KOPT-K1 (cell line): ENCODE data around the gene RNASE2.
"Not testable (repeated sequence)": the region's sequence is repeated elsewhere in the genome, so short reads cannot be mapped to it uniquely, and the experiment has no call there.

Source experiments
- H3K27ac ChIP-seq: fragments of 200-600 bp; sonication (generic); 2 replicates; pipeline ENCODE4 v1.5.1; 2016; ENCODE audit warnings: antibody characterized with exemption, mild to moderate bottlenecking, low read depth, low read length; ENCODE audit not compliant: poor library complexity, severe bottlenecking
- H3K36me3 ChIP-seq: fragments of 200-600 bp; sonication (generic); 2 replicates; pipeline ENCODE4 v1.5.1; 2017; ENCODE audit warnings: antibody characterized with exemption, mild to moderate bottlenecking, low read length, moderate library complexity; ENCODE audit not compliant: insufficient read depth
- H3K9me3 ChIP-seq: fragments of 200-600 bp; sonication (generic); 2 replicates; pipeline ENCODE4 v1.5.1; 2017; ENCODE audit warnings: antibody characterized with exemption, low read length, mild to moderate bottlenecking; ENCODE audit not compliant: insufficient read depth, poor library complexity, severe bottlenecking

RNASE2 gene

DNA sequence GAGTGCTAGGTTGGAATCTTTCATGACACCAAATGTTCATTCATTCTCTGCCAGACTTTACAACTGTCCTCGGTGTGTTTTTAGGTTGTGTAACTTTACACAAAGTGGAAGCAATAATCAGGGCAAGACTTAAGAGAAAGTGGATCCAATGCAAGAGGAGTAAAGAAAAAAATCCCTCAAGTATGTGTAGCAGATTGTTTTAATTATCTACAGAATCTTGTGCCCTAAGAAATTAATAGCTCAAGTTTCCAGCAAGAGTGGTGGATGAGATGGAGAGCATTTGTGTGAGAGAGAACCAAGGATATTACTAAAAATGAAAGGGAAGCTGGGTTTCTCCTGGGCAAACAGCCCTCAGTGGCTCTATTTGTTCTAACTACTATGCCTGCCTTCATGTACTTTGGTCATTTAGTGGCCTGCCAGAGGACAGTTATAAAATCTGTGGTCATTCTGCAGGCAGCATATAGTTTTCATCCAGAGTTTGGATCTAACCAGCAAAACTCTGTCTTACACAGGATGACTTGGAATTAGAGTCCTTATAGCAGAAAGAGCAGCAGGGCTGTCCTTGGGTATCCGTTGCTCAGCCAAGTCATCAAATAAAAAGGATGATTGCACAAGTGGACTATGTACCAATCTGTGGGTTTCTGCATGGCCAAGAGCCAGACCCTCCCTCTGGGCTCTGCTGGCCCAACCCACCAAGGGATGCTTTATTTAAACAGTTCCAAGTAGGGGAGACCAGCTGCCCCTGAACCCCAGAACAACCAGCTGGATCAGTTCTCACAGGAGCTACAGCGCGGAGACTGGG is at the start of gene RNASE2:
RNASE2 (plus strand) TSS at position 752 of the 802 bp plus-strand sequence. CDS start 285 bp downstream, outside the sequence.
- H3K36me3 ChIP-seq, H3K9me3 ChIP-seq: not testable (repeated sequence)
- peak within 1 kb of the TSS; percentile 75 for H3K27ac ChIP-seq

- no peaks in the 10 kb centered on the region for H3K9me3 ChIP-seq
- no peak overlapping the region for H3K27ac ChIP-seq
These were observed 49.6 kb upstream of the RNASE2 start for GRCh38 chr14:20905676-20906075.

GRCh38 chr14:20907214-20907613 is 48.1 kb upstream of the RNASE2 start:
- Histone ChIP-seq H3K9me3 (no peaks in the 10 kb centered on the region), H3K36me3 (no peaks in the 10 kb centered on the region), H3K27ac (no peak overlapping the region)

More at GRCh38 chr14:20905676-20906075, 49.6 kb upstream of the RNASE2 start:
- H3K36me3 ChIP-seq: no peaks in the 10 kb centered on the region

GRCh38 chr14:20910822-20911221 is 44.5 kb upstream of the RNASE2 start:
- H3K27ac ChIP-seq, H3K36me3 ChIP-seq, H3K9me3 ChIP-seq: not testable (repeated sequence)

DNA sequence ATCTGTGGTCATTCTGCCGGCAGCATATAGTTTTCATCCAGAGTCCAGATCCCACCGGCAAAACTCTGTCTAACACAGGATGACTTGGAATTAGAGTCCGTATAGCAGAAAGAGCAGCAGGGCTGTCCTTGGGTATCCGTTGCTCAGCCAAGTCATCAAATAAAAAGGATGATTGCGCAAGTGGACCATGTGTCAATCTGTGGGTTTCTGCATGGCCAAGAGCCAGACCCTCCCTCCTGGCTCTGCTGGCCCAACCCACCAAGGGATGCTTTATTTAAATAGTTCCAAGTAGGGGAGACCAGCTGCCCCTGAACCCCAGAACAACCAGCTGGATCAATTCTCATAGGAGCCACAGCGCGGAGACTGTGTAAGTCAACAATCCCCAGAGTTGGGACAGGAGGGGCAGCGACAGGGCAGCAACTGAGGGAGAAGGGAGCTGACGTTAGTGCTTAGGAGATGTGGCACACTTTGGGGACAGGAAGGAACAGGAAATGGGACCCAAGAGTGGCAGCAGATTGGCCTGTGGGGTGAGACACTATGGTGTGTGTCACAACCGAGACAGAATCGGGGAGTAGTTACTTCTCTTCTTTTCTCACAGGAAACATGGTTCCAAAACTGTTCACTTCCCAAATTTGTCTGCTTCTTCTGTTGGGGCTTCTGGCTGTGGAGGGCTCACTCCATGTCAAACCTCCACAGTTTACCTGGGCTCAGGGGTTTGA is 36.1 kb upstream of the RNASE2 start:
- not testable (repeated sequence) for H3K36me3 ChIP-seq, H3K27ac ChIP-seq, H3K9me3 ChIP-seq

GRCh38 chr14:20923766-20924297 is 31.5 kb upstream of the RNASE2 start:
- H3K9me3 ChIP-seq: peaks cover 11% of the 10 kb centered on the region
- H3K27ac ChIP-seq, H3K36me3 ChIP-seq: not testable (repeated sequence)

DNA sequence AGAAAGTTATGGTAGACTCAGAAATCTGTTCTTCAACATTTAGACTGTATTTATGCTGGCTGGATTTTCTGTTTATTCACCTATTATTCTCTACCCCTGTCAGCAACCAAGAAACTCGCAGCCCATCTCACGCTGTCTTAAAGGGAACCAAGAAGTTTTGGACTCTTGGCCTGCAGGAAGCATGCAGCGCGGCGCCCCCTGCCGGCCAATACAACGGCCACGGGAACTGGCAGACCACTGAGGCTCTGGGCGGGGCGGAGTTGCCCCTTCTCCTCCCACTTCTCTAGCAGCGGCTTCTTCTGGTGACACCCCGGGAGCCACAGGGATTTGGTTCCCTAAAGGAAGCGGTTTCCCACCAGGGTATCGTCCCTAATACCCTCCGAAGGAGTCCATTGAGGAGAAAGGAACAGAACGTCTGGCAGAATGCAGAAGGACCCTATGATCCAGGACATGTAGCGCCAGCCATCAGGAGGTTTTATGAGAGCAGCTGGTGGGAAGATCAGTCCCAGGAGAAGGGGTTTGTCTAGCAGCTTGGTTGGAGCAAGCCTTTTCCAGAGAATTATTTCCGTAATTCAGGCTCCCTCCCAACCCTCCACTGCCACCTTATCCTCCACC is 21.0 kb upstream of the RNASE2 start:
- Histone ChIP-seq H3K27ac (no peak overlapping the region), H3K36me3 (no peaks in the 10 kb centered on the region), H3K9me3 (no peaks in the 10 kb centered on the region)

GRCh38 chr14:20935303-20935984 is 19.8 kb upstream of the RNASE2 start:
- H3K27ac ChIP-seq: no peak overlapping the region
- no peaks in the 10 kb centered on the region for H3K9me3 ChIP-seq
- no peaks in the 10 kb centered on the region for H3K36me3 ChIP-seq

- not testable (repeated sequence) for H3K36me3 ChIP-seq, H3K27ac ChIP-seq, H3K9me3 ChIP-seq
These were observed 10.1 kb upstream of the RNASE2 start for GRCh38 chr14:20945146-20945545.

GRCh38 chr14:20946707-20947106 is 8.6 kb upstream of the RNASE2 start:
- not testable (repeated sequence) for H3K9me3 ChIP-seq, H3K27ac ChIP-seq

DNA sequence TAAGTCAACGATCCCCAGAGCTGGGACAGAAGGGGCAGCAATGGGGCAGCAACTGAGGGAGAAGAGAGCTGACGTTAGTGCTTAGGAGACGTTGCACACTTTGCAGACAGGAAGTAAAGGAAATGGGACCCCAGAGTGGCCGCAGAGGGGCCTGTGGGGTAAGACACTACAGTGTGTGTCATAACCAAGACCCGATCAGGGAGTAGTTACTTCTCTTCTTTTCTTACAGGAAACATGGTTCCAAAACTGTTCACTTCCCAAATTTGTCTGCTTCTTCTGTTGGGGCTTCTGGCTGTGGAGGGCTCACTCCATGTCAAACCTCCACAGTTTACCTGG is 219 bp downstream of the RNASE2 start:
- peak overlapping the region; percentile 75 for H3K27ac ChIP-seq
- not testable (repeated sequence) for H3K9me3 ChIP-seq, H3K36me3 ChIP-seq

More at GRCh38 chr14:20946707-20947106, 8.6 kb upstream of the RNASE2 start:
- not testable (repeated sequence) for H3K36me3 ChIP-seq

DNA sequence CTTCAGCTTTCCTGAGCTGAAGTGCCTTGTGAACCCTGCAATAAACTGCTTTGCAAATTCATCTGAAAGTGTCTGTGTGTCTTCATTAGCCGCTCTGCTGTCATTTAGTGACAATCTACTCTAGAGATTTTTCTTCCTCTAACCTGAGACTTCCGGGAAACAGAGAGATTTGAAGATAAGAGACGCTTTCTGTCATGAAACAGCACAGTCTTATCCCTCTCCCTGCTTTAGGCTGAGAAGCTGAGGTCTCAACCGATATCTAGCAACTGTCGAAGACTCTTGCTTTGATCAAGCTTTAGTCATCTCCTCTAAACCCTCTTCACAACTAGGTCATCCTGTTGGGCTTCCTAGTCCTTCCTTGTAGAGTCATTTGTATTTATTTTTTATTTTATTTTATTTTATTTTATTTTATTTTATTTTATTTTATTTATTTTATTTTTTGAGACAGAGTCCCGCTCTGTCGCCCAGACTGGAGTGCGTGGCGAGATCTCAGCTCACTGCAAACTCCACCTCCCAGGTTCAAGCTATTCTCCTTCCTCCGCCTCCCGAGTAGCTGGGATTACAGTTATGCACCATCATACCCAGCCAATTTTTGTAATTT is 1.2 kb downstream of the RNASE2 start:
- Histone ChIP-seq H3K27ac (peak overlapping the region; percentile 75), H3K36me3 (no peaks in the 10 kb centered on the region), H3K9me3 (no peaks in the 10 kb centered on the region)

DNA sequence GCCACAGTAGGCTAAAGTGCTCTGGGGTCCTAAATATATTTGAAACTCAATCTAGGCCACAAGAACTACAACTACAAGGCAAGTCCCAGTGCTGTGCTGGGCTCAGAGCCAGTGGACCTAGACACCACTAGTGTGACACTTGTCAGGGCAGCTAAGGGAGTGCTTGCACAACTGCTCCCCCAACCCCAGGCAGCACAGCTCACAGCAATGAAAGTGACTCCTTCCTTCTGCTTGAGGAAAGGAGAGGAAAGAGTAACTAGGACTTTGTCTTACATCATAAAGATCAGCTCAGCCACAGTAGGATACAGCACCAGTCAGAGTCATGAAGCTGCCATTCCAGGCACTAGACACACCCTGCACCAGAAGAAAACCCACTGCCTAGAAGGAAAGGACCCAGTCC is 3.7 kb downstream of the RNASE2 start:
- not testable (repeated sequence) for H3K9me3 ChIP-seq, H3K27ac ChIP-seq, H3K36me3 ChIP-seq

DNA sequence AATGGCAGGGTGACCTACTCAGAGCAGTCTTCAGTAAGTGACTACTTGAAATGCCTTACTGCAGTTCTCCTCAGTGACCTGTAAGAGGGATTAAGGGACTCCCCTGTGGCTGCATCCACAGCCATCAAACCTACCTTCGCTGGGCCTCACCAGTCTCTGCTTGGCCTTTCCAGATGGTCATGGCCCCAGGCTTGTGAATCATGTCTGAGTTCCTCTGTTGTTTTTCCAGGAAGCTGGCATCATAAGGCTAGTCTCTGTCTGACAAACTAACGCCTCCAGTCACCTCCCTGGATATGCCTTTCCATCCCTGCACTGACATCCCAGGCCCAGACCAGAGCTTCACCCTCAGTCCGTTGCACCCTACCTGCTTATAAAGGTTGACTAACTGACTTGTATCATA is 14.0 kb downstream of the RNASE2 start:
- H3K27ac ChIP-seq: no peak overlapping the region
- no peaks in the 10 kb centered on the region for H3K9me3 ChIP-seq

GRCh38 chr14:20970647-20970982 is 15.3 kb downstream of the RNASE2 start:
- no peaks in the 10 kb centered on the region for H3K36me3 ChIP-seq
- no peaks in the 10 kb centered on the region for H3K9me3 ChIP-seq
- no peak overlapping the region for H3K27ac ChIP-seq

More for the DNA sequence above, 14.0 kb downstream of the RNASE2 start:
- H3K36me3 ChIP-seq: no peaks in the 10 kb centered on the region
